Measurements from ENCODE around the gene CYP46A1. TPM values are rescaled to one million over a fixed set of nuclear protein-coding genes. Genes with fewer than 3 reads are reported as not detected.

The CYP46A1 gene
- polyA plus RNA-seq, 1 donor: 3.4 TPM

GRCh38 chr14:99673305-99674063, 10.6 kb upstream of the CYP46A1 start:
- DNase-seq: no peak

- DNase-seq: no peak
Observed at GRCh38 chr14:99674064-99674650, 9.9 kb upstream of the CYP46A1 start.

DNA sequence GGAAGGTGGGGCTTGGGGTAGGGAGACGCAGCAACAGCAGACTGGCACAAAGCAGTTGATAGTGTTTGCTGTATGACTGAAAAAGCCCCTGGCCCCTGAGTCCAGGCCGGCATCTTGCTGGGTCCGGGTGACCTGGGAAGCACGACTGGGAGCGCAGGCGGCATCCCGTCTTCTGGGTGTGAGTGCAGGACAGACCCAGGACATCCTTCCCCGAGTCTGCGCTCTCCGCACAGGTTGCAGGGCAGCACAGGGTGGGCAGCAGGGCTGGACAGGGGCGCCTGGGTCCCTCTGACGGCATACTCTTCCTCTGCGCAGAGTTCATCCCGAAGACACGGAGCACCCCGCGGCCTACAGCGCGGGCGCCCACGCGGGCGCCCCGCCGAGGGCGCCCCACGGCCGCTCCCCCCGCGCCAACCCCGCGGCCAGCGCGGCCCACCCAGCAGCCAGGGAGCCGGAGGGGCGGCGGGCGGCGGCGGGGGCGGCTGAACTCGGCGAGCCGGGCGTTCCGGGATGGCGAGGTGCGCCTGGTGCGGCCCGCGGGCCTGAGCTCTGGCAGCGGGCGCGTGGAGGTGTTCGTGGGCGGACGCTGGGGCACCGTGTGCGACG, 9.2 kb upstream of the CYP46A1 start:
- no peak for DNase-seq

DNA sequence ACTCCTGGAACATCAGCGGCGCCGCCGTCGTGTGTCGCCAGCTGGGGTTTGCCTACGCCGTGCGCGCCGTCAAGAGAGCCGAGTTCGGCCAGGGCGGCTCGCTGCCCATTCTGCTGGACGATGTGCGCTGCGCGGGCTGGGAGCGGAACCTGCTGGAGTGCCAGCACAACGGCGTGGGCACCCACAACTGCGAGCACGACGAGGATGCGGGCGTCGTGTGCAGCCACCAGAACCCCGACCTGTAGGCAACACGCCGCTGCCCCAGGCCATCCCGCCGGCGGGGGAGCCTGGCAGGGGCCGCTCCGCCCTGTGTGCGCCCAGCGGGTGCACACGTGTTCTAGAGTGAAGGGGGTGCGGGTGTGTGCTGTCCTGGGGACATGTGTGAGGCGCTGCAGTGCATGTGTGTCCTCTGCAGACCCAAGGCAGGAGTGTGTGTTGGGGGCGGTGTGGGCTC, 8.7 kb upstream of the CYP46A1 start:
- no peak for DNase-seq

DNA sequence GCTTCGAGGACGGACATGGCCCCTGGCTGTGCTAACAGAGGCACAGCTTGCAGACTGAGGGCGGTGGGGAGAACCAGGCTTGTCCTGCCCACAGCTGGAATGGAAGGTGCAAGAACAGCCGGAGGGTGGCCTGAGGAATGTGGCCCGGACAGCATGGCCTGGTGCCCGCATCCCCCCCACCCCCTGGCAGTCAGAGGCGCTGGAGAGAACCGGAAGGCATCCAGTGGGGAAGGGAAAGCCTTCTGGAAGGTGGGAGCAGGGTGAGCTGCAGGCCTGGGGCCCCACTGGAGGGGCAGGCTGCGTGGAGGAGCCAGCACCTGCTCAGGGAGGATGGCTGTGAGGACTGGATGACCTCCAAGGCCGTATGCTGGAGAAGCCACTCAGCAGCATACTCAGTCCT, 8.1 kb upstream of the CYP46A1 start:
- no peak for DNase-seq

- no peak for DNase-seq
Observed at GRCh38 chr14:99676657-99677056, 7.4 kb upstream of the CYP46A1 start.

DNA sequence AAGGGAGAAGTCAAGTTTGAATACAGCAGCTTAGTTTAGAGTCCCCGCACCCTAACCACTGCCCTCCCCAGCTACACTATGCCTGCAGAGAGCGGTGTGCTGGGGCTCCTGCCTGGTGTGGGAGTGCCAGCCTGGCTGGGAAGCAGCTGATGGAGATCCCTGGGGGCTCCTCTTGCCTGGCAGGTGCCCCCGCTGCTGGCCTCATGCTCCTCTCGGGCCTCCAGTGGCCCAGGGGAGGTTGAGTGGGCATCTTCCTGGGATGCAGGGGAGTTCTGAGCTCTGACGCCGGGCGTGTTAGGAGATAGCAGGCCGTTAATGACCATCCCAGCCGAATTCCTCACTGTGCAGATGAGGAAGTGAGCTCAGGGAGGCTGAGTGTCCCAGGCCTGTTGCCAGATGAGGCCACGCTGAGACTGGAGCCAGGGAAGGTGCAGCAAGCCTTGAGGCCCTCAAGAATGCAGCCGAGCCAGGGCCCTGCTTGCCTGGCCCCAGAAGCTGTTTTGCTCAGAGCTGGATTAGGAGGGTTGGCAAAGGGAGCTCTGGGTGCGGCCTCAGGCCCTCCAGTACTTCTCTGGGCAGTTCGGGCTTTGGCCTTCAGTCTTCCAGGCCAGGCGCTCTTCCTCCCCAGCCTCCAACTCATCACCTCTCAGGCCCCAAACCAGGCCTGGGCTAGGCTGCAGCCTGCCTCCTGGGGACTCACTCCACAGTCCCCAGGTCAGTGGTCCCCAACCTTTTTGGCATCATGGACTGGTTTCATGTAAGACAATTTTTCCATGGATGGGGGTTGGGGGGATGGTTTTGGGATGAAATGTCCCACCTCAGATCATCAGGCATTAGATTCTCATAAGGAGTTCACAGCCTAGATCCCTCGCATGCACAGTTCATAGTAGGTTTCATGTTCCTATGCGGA, 6.6 kb upstream of the CYP46A1 start:
- no peak for DNase-seq

GRCh38 chr14:99678198-99678597, 5.9 kb upstream of the CYP46A1 start:
- no peak for DNase-seq

DNA sequence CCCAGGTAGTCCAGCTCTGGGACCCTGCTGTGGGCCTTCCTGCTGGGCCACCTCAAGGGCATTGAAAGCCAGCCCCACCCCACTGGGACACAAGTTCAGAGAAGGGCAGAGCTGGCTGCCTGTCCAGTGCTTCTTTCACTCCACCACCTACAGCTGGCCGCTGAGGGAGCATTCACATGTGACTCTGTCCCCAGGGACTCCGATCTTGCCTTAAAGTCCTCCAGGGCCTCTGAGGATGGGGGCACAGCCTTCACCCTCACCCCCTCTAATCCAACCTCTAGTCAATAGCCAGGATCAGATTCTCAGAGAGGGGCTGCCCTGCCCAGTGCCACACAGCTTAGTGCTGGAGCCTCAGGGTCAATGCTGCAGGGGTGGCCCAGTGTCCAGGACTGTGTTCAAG, 5.0 kb upstream of the CYP46A1 start:
- DNase-seq: no peak

GRCh38 chr14:99679543-99679942, 4.6 kb upstream of the CYP46A1 start:
- no peak for DNase-seq

DNA sequence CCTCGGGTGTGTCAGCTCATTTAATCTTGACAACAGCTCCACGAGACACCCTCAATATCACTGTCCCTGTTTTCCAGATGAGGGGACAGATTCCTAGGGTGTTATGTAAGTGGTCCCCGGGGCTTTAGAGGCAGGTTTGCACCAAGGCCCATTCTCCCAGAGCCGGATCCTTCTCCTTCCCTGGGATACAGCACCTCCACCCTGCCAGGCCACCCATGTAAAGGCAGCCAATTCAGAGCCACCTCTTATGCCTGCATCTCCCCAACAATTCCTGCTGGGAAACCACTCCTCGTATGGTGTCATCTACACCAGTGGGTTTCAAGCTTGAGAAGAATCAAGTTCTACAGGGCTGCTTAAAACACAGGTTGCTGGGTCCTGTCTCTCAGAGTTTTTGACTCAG, 4.1 kb upstream of the CYP46A1 start:
- no peak for DNase-seq

GRCh38 chr14:99681101-99681831, 2.8 kb upstream of the CYP46A1 start:
- DNase-seq: no peak

DNA sequence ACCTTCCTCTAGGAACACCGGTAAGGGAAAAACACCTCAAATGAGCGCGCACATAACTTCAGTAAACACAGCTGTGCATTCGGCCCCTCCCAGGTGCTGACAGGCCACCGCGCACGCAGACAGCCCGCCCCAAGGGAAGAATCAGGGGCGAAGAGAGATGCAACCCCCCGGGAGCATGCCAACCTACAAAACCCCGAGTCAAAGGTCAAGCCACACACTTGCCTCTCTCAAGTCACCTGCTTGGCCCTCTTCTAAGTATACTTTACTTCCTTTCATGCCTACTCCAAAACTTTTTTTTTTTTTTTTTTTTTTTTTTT, 2.3 kb upstream of the CYP46A1 start:
- DNase-seq: no peak

DNA sequence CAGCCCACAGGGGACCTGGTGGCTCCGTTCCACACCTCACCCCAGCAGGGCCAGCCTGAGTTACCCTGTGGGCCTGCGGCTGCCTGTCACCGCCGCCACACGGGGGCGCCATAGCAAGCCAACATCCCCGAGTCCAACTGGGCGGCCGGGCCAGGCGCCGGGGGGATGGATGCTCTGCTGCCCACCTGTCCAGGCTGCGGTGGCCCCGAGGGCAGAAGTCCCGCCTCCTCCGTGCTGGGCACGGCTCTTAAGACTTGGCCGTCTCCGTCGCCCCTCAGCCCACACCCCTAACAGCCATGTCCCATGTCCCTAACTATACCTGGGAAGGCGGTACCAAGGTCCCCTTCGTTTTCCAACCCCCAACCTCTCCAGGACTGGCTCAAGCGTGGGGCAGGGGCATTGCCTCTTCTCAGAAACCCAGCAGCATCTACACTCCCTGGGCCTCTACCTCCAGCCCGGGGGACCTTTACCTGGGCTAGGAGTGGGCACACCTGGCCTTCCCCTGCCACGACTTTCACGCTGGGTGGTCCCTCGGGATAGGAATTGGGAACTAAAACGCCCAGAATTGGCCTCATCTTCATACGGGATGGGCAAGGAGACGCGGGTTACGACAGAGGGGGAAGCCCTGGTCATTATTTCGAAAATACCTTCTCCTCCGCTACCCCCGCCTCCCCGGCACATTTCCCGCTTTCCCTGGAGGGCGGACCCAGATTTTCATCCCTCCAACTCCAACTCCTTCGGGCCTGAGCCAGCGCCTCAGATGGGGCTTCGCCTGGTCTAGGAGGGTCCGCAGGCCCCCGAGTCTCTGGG, 1.1 kb upstream of the CYP46A1 start:
- peak; percentile 73 for DNase-seq

DNA sequence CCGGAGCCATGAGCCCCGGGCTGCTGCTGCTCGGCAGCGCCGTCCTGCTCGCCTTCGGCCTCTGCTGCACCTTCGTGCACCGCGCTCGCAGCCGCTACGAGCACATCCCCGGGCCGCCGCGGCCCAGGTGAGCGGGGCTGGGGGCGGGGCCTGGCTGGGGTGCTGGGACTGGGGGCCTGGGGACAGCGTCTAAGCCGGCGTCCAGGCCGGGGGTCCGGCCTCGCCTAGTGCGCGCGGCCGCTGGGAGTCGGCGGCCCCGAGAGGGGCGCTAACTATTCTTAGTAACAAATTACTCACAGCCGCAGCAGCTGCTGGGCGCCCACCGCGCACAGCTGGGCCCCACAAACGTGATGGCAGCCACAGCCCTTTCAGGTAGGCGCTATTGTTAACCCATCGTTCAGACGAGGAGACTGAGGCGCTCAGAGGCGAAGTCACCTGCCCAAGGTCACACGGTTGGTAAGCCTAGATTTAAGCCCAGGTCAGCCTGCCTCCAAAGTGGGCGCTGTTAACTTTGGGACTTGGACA, 374 bp downstream of the CYP46A1 start:
- DNase-seq: no peak

GRCh38 chr14:99685151-99685591, 1.1 kb downstream of the CYP46A1 start:
- no peak for DNase-seq

- DNase-seq: no peak
Observed at GRCh38 chr14:99685596-99685995, 1.5 kb downstream of the CYP46A1 start.

GRCh38 chr14:99686557-99687283, 2.6 kb downstream of the CYP46A1 start:
- no peak for DNase-seq

GRCh38 chr14:99687284-99688209, 3.4 kb downstream of the CYP46A1 start:
- no peak for DNase-seq
